Measurements from ENCODE around the gene TOPBP1.
"Not testable (repeated sequence)": the region's sequence is repeated elsewhere in the genome, so short reads cannot be mapped to it uniquely, and the experiment has no call there.

Gene TOPBP1

DNA sequence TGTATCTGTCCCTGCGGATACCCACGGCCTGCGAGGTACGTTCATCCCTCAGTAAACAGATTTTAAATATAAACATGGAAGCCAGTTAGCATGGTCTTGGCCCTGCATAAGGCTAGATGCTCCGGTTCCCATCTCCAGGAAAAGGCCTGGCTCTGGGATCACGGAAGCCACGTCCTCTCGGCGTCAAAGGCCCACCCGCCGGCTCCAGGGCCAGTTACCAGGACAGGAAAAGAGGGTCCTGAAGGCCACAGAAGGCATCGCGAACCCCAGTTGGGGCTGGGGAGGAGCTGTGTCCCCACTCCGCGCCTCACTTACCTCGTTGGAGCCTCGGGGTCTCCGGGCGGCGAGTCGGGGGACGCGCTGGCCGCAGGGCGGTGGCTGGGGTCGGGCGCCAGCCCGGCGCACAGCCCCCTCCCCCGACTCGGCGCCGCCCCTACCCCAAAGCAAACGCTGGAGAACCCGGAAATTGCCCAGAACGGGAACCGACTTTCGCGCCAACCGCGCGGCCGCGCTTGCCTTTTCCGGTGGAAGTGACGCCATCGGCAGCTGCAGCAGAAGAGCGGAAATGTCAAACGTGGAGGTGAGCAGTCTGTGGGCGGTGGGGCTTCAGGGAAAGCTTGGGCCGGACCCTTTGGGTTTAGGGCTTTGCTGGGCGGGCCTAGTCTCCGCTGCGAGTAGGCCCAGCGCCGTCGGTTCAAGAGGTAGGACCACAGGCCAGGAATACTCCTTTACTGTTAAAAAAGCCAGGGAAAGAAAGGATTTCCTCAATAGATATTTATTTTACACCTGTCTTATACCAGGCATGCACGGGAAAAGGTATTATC is at the start of gene TOPBP1:
Gene TOPBP1, minus strand, starts transcription at position 488 of the 824 bp plus-strand sequence. CDS start 814 bp downstream, outside the sequence.
- DNase-seq (ENCODE audit: low read depth in 2 of 2): peak; percentile 82 to 86

DNA sequence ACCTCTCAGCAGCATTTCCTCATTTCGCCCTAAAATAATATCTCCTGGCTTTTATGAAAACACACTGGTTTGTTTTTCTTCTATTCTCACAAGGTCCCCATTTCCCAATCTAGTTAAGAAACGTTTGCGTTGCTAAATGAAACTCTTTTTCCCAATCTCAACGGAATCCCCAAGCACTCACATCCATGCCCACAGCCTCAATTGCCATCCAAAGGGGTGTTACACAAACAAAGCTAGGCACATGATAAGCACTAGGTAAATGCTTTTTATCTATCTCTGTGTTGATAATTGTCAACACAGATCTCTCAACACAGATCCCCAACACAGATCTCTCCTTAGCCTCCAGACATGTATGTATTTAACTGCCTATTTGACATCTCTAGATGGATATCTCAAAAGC is 49.3 kb upstream of the TOPBP1 start:
- no peak for DNase-seq (ENCODE audit: low read depth in 2 of 2)

- DNase-seq (ENCODE audit: low read depth in 2 of 2): no peak
These were observed 47.5 kb upstream of the TOPBP1 start for GRCh38 chr3:133709139-133709750.

DNA sequence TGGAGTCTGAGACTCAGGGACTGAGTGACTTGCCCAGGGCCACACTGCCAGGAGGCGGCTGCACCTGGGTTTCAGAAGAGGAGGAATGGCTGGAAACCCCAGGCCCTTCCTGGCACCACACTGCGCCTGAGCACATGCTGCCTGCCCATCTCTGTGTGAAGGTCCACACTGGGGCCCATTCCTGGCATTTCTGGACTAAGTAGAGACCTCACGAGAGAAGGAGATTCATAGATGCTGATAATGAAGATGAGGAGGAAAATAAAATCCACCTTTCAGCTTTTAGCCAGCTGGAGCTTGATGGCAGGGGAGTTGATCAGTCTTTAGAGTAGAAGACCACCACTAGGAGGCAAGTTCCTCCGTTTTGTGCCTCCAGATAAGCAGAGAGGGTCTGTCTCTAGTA is 44.3 kb upstream of the TOPBP1 start:
- no peak for DNase-seq (ENCODE audit: low read depth in 2 of 2)

- no peak for DNase-seq (ENCODE audit: low read depth in 2 of 2)
These were observed 42.2 kb upstream of the TOPBP1 start for GRCh38 chr3:133703915-133704314.

GRCh38 chr3:133701435-133702358 is 40.0 kb upstream of the TOPBP1 start:
- DNase-seq (ENCODE audit: low read depth in 2 of 2): no peak

GRCh38 chr3:133700351-133700750 is 38.6 kb upstream of the TOPBP1 start:
- DNase-seq (ENCODE audit: low read depth in 2 of 2): no peak

DNA sequence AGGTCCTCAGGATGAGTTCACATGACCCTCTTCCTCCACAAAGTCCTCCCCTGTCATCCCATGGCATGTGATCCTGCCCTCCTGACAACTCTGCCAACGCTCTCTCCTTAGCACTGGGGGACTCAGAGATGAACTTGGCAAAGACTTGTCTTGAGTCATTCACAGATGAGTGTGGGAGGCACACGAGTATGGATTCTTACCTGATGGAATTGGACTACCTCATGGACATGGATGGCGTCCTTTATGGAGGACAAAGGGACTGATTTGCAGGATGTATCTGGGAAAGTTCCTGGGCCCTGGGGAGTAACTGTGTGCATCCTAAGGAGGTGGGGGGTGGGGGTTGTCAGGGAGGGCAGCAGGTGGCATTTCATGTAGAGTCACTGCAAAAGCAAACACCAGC is 38.2 kb upstream of the TOPBP1 start:
- DNase-seq (ENCODE audit: low read depth in 2 of 2): no peak

GRCh38 chr3:133699467-133699866 is 37.7 kb upstream of the TOPBP1 start:
- DNase-seq (ENCODE audit: low read depth in 2 of 2): no peak

DNA sequence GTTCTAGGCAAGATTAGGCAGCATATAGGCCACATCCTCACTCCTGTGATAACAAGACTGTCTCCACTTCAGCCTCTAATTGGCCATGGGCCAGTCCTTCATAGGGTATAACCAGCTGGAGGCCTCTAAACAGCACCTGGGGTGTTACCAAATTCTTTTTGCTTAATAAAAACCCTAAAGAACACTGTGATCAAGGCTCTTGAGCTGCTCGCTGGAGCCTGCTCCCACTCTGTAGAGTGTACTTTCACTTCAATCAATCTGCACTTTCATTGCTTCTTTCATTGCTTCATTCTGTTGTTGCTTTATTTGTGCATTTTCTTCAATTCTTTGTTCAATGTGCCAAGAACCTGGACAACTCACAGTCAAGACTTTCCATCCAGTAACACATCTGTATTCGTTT is 36.2 kb upstream of the TOPBP1 start:
- no peak for DNase-seq (ENCODE audit: low read depth in 2 of 2)

DNA sequence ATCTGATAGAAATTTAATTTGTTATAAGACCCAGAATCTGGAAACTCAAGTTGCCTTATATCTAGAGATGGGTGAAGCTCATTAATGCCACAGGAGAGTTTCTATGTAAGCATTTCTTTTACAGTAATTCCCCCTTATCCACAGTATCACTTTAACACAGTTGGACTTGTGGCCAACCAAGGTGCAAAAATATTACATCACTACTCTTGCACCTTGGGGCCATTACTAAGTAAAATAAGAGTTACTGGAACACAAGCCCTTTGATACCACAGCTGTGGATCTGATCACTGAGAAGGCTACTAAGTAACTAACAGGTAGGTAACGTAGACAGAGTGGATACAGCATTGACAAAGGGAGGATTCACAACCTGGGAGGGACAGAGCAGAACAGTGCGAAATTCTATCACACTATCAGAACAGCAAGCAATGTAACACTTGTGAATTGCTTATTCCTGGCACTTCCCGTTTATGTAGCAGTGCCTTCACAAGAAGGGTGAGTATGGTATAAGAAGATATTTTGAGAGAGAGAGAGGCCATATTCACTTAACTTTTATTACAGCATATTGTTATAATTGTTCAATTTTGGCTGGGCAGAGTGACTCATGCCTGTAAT is 33.9 kb upstream of the TOPBP1 start:
- DNase-seq (ENCODE audit: low read depth in 2 of 2): no peak

- DNase-seq (ENCODE audit: low read depth in 2 of 2): no peak
These were observed 32.8 kb upstream of the TOPBP1 start for GRCh38 chr3:133694288-133695268.

DNA sequence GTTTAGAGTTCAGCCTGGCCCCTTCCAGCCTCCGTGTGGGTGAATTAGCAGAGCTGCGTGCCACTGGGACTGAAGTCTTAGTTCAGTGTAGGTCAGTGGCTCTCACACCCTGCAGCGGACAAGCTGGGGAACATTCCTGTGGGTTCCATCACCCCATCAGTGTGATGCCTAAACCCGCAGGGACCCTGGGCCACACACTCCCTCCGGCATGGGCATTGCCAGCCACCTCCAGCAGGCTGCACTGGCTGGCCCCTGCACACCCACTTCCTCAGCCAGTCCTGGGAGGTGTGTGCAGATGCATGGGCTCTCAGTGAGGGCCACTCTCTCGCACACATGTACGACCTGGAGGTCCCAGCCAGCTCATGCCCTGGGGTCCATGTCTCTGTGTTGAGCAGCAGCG is 32.1 kb upstream of the TOPBP1 start:
- no peak for DNase-seq (ENCODE audit: low read depth in 2 of 2)

DNA sequence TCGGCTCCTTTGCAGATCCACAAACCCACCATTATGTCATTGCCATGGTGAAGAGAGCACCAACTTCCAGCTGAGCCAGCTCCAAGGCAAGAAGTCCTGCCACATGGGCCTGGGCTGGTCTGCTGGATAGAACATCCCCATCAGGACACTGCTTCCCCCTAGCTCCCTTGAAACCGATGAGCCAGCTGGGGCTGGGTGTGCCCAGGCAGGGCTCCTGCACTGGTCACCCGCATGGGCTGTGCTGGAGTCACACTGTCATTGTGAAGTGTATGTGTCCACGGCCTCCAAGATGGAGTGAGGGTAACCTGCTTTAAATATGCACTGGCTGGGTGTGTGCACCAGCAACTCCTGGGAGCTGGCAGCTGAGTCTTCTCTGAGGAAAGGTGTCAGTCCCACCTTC is 31.0 kb upstream of the TOPBP1 start:
- no peak for DNase-seq (ENCODE audit: low read depth in 2 of 2)

DNA sequence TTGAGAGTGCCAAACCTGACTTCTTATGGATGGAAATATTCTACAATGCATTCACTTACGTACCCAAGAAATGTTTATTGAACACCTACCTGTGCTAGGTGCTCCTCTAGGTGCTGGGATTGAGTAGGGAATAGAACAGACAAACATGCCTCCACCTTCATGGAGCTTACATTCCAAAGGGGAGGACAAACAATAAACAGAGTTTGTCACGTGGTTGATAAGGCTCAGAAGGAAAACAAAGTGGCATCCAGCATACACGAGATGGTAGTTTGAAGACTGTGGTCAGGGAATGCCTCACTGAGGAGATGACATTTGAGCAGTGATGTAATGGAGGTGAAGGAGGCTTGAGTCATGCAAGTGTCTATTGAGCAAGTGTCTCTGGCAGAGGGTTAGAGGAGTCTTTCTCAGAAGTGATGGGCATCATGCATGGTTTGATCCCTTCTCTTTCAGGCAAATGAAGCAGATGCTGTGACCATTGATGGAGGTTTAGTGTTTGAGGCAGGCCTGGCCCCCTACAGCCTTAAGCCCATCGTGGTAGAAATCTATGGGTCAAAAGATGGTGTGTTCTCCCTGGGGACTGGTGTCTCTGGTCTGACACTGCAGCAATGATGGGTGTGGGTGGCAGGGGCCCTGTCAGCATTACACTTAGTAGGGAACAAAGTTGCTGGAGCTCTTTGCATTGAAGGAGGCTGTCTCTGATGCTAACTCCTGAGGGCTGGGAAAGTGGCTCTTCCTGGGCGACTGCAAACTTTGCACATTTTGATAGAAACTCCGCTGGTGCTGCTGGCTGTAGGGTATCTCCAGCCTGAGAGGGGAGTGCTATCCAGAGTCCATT is 29.7 kb upstream of the TOPBP1 start:
- DNase-seq (ENCODE audit: low read depth in 2 of 2): no peak

DNA sequence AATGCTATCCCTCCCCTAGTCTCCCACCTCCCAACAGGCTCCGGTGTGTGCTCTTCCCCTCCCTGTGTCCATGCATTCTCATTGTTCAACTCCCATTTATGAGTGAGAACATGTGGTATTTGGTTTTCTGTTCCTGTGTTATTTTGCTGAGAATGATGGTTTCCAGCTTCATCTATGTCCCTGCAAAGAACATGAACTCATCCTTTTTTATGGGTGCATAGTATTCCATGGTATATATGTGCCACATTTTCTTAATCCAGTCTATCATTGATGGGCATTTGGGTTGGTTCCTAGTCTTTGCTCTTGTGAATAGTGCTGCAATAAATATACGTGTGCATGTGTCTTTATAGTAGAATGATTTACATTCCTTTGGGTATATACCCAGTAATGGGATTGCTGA is 16.3 kb upstream of the TOPBP1 start:
- DNase-seq (ENCODE audit: low read depth in 2 of 2): not testable (repeated sequence)

- no peak for DNase-seq (ENCODE audit: low read depth in 2 of 2)
These were observed 14.8 kb upstream of the TOPBP1 start for GRCh38 chr3:133676336-133677118.

DNA sequence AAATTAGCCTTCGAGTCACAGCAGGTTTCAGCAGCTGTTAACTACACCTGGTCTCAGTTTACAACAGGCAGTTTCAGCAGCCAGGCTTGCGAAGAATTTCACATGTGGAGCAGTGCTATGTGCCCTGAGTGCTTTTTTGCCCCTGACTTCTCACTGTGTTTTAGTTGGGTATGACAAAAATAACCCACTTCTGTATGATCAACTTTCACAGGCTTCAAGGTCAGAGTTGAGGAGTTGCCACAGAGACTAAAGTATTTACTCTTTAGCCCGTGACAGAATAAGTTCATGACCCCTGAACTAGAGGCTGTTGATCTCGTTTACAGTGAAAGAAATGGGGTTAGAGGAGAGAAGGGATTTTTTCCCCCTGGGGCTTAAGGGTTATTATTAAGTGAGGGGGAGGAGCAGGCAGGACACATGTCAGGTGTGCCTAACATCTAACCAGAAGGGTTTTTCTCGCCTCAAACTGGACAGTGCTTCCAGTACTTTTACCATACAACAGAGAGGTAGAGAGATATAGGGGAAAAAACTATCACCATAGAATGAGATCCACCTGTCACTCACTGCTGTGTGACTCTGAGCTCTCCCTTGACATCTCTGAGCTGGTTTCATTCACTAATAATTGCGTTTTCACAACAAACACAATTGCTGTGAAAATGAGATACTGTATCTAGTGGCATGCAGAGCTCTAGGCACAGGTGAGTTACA is 14.0 kb upstream of the TOPBP1 start:
- no peak for DNase-seq (ENCODE audit: low read depth in 2 of 2)
